ENCODE measurements around the gene COG5. TPM values are rescaled to one million over a fixed set of nuclear protein-coding genes. Genes with fewer than 3 reads are reported as not detected.
A peak's percentile ranks its signal among the peaks of the same experiment; 100 is the strongest.

COG5 gene
- total and polyA plus RNA-seq, 9 of the 15 experiments (the other 6 are each of a cell fraction or from before 2014, with no cell fraction given): 15.3 to 75.1 (median 56.4) TPM

DNA sequence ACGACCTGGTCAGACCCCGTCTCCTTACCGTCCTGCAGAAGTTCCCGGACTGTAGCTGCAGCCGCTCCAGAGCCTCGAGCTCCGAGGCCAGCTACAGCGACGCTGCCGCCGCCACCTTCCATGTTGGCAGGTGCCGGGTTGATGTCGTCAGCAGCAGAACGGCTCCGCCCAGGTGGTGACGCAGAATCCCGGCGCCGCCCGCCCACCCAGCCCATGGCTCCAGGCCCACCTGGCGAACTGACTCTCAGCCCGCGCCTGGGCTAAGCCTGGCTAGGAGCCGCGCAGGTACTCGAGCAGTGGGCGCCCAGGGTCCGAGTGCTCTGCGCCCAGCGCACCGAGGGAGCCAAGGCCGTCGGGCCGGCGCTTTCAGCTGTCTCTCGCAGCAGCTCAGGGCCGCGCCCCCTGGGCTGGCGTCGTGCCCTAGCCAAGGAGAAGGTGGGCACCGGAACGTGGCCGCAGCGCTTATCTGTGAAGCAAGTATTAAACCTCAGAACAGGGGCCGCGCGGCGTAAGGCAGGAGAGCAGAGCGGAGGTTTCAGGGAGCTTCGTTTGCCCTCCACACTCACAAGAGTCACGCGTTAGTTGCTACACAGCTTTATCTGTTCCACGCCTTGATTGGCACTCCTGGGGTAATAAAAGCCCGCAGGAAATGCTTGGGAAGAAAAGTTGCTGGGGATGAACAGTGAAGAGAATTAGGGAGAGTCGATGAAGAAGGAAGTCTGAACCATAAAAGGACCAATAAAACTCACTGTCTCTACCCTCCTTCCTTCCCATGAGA, at the start of gene COG5, which contains the start of gene DUS4L (continued):
- TF ChIP-seq ARID1B (IDR thresholded peaks at IDR 0.05): peak; percentile 30; the same call in 1 of the 2 replicates
- peak in 1 of 2 experiments; percentile 2; a peak in 1 of 3 replicates for TF ChIP-seq CBX3 (IDR thresholded peaks at IDR 0.05; ENCODE audit: borderline replicate concordance in 1 of 2, low read length in 2 of 2)
- TF ChIP-seq RBFOX2 (IDR thresholded peaks at IDR 0.05; ENCODE audit: low read depth, low read length): peak; percentile 99
- no peak for TF ChIP-seq FOXJ3 (CRISPR knock-in tag; IDR thresholded peaks at IDR 0.05)
- TF ChIP-seq EP300 (IDR thresholded peaks at IDR 0.05; ENCODE audit: low read length): no peak
- TF ChIP-seq, protein P1, sequence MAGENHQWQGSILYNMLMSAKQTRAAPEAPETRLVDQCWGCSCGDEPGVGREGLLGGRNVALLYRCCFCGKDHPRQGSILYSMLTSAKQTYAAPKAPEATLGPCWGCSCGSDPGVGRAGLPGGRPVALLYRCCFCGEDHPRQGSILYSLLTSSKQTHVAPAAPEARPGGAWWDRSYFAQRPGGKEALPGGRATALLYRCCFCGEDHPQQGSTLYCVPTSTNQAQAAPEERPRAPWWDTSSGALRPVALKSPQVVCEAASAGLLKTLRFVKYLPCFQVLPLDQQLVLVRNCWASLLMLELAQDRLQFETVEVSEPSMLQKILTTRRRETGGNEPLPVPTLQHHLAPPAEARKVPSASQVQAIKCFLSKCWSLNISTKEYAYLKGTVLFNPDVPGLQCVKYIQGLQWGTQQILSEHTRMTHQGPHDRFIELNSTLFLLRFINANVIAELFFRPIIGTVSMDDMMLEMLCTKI (IDR thresholded peaks at IDR 0.05; ENCODE audit: partially characterized antibody): no peak
- TF ChIP-seq PTRF (tag; IDR thresholded peaks at IDR 0.05): no peak
- TF ChIP-seq, protein P2, sequence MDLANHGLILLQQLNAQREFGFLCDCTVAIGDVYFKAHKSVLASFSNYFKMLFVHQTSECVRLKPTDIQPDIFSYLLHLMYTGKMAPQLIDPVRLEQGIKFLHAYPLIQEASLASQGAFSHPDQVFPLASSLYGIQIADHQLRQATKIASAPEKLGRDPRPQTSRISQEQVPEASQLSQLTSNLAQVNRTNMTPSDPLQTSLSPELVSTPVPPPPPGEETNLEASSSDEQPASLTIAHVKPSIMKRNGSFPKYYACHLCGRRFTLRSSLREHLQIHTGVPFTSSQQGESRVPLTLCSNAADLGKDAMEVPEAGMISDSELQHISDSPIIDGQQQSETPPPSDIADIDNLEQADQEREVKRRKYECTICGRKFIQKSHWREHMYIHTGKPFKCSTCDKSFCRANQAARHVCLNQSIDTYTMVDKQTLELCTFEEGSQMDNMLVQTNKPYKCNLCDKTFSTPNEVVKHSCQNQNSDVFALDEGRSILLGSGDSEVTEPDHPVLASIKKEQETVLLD (IDR thresholded peaks at IDR 0.05): 0 out of 2 replicates have a peak, but pooled peaks have one; percentile 14
- TF ChIP-seq CHD2 (IDR thresholded peaks at IDR 0.05; ENCODE audit: low read depth, low read length): peak; percentile 50; the same call in 1 of the 2 replicates
- no peak; the same call in 1 of the 2 replicates for TF ChIP-seq NR2C1 (IDR thresholded peaks at IDR 0.05)
- no peak; the same call in 1 of the 2 replicates for TF ChIP-seq NR2C1 (tag; IDR thresholded peaks at IDR 0.05)
- peak; percentile 33; the same call in 1 of the 2 replicates for TF ChIP-seq OTX1 (CRISPR knock-in tag; IDR thresholded peaks at IDR 0.05)
- TF ChIP-seq, protein P3, sequence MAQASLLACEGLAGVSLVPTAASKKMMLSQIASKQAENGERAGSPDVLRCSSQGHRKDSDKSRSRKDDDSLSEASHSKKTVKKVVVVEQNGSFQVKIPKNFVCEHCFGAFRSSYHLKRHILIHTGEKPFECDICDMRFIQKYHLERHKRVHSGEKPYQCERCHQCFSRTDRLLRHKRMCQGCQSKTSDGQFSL (CRISPR knock-in tag; IDR thresholded peaks at IDR 0.05): peak; percentile 80
- TF ChIP-seq, protein P3 (tag; IDR thresholded peaks at IDR 0.05): 0 out of 4 replicates have a peak, but pooled peaks have one; percentile 19 to 50
- peak in 1 of 2 experiments; percentile 52; a peak in 1 of 4 replicates for TF ChIP-seq RCOR1 (IDR thresholded peaks at IDR 0.05; ENCODE audit: borderline replicate concordance in 1 of 2, low read depth in 2 of 2, low read length in 2 of 2)
- TF ChIP-seq, protein P4, sequence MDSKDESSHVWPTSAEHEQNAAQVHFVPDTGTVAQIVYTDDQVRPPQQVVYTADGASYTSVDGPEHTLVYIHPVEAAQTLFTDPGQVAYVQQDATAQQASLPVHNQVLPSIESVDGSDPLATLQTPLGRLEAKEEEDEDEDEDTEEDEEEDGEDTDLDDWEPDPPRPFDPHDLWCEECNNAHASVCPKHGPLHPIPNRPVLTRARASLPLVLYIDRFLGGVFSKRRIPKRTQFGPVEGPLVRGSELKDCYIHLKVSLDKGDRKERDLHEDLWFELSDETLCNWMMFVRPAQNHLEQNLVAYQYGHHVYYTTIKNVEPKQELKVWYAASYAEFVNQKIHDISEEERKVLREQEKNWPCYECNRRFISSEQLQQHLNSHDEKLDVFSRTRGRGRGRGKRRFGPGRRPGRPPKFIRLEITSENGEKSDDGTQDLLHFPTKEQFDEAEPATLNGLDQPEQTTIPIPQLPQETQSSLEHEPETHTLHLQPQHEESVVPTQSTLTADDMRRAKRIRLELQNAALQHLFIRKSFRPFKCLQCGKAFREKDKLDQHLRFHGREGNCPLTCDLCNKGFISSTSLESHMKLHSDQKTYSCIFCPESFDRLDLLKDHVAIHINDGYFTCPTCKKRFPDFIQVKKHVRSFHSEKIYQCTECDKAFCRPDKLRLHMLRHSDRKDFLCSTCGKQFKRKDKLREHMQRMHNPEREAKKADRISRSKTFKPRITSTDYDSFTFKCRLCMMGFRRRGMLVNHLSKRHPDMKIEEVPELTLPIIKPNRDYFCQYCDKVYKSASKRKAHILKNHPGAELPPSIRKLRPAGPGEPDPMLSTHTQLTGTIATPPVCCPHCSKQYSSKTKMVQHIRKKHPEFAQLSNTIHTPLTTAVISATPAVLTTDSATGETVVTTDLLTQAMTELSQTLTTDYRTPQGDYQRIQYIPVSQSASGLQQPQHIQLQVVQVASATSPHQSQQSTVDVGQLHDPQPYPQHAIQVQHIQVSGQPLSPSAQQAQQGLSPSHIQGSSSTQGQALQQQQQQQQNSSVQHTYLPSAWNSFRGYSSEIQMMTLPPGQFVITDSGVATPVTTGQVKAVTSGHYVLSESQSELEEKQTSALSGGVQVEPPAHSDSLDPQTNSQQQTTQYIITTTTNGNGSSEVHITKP (IDR thresholded peaks at IDR 0.05; ENCODE audit: partially characterized antibody): peak; percentile 99
- no peak for TF ChIP-seq XRCC3 (IDR thresholded peaks at IDR 0.05)
- TF ChIP-seq, protein P5, sequence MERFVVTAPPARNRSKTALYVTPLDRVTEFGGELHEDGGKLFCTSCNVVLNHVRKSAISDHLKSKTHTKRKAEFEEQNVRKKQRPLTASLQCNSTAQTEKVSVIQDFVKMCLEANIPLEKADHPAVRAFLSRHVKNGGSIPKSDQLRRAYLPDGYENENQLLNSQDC (CRISPR knock-in tag; IDR thresholded peaks at IDR 0.05): 0 out of 2 replicates have a peak, but pooled peaks have one; percentile 55
- TF ChIP-seq BACH1 (tag; IDR thresholded peaks at IDR 0.05): peak; percentile 34; the same call in 1 of the 2 replicates
- TF ChIP-seq ZNF121 (CRISPR knock-in tag; conservative IDR thresholded peaks at IDR 0.05): no peak
- TF ChIP-seq ZNF780A (CRISPR knock-in tag; IDR thresholded peaks at IDR 0.05): no peak
